OCI-LY7 (cell line): Measurements from ENCODE around the gene IGSF9. TPM values are rescaled to one million over a fixed set of nuclear protein-coding genes. Genes with fewer than 3 reads are reported as not detected.

Experiments
- BruUV-seq: library from RNA; stranded (reverse); fragments of 400-500 nt; replicated peaks from 2 replicates; lab custom pipeline; 2021; lab: Mats Ljungman, UMichigan
- CTCF ChIA-PET: fragments of 300-600 bp; sonication (Branson Sonifier 250); formaldehyde crosslinking; loops from one replicate; lab custom pipeline; 2022; ENCODE audit warnings: antibody characterized with exemption; ENCODE audit not compliant: unreplicated experiment; lab: Charles Lee
- POLR2A ChIA-PET: fragments of 300-600 bp; sonication (Branson Sonifier 250); formaldehyde crosslinking; loops from one replicate; lab custom pipeline; 2022; ENCODE audit warnings: antibody characterized with exemption; lab: Charles Lee
- DNase-seq: peaks from one replicate; pipeline ENCODE4 v3.0.0-alpha.2; 2015; ENCODE audit warnings: low spot score
- H2AFZ ChIP-seq: fragments of 200-600 bp; sonication (generic), shearing (Covaris generic); 2 replicates; pipeline ENCODE4 v1.6.1; 2014; ENCODE audit warnings: mild to moderate bottlenecking, antibody characterized with exemption, low read length, moderate library complexity
- H3K27ac ChIP-seq: fragments of 200-600 bp; sonication (generic); 2 replicates; pipeline ENCODE4 v1.5.1; 2014; ENCODE audit warnings: mixed run types, low read depth, mild to moderate bottlenecking, moderate library complexity, low read length, inconsistent platforms; ENCODE audit not compliant: poor library complexity, severe bottlenecking
- H3K36me3 ChIP-seq: fragments of 200-600 bp; sonication (generic); 2 replicates; pipeline ENCODE4 v1.6.1; 2014; ENCODE audit warnings: mild to moderate bottlenecking, antibody characterized with exemption, low read length, moderate library complexity, mixed read lengths; ENCODE audit not compliant: insufficient read depth
- H3K4me1 ChIP-seq: fragments of 200-600 bp; sonication (generic); 2 replicates; pipeline ENCODE4 v1.5.1; 2014; ENCODE audit warnings: mild to moderate bottlenecking, low read length; ENCODE audit not compliant: insufficient read depth, poor library complexity, severe bottlenecking
- H3K4me2 ChIP-seq: fragments of 200-600 bp; sonication (generic); 2 replicates; pipeline ENCODE4 v1.6.1; 2014; ENCODE audit warnings: mild to moderate bottlenecking, low read length
- H3K4me3 ChIP-seq: fragments of 200-600 bp; sonication (generic); 2 replicates; pipeline ENCODE4 v1.5.1; 2014; ENCODE audit warnings: mild to moderate bottlenecking, low read depth, low read length; ENCODE audit not compliant: poor library complexity, severe bottlenecking
- H3K79me2 ChIP-seq: fragments of 200-600 bp; sonication (generic); 2 replicates; pipeline ENCODE4 v1.6.1; 2016; ENCODE audit warnings: low read depth, mild to moderate bottlenecking, low read length, moderate library complexity, mixed read lengths; ENCODE audit not compliant: insufficient read depth
- H3K9me2 ChIP-seq: fragments of 200-600 bp; sonication (generic); 2 replicates; pipeline ENCODE4 v1.6.1; 2016; ENCODE audit warnings: mild to moderate bottlenecking, low read length, mixed read lengths; ENCODE audit not compliant: insufficient read depth
- H3K9me3 ChIP-seq: fragments of 200-600 bp; sonication (generic); 2 replicates; pipeline ENCODE4 v1.6.1; 2014; ENCODE audit warnings: mild to moderate bottlenecking, mixed run types, low read length, mixed read lengths
- H4K20me1 ChIP-seq: fragments of 200-600 bp; sonication (generic); 2 replicates; pipeline ENCODE4 v1.6.1; 2014; ENCODE audit warnings: mild to moderate bottlenecking, antibody characterized with exemption, low read length, moderate library complexity, mixed read lengths; ENCODE audit not compliant: insufficient read depth
- CTCF ChIP-seq: fragments of 200-600 bp; sonication (generic); conservative IDR thresholded peaks from 2 replicates; pipeline ENCODE4 v1.5.1; 2014; ENCODE audit warnings: mild to moderate bottlenecking, antibody characterized with exemption, low read length, moderate library complexity, mixed read lengths
- EZH2phosphoT487 ChIP-seq: fragments of 200-600 bp; sonication (generic); IDR thresholded peaks from 2 replicates; pipeline ENCODE4 v1.6.1; 2018; ENCODE audit warnings: low read depth, borderline replicate concordance, mild to moderate bottlenecking, mixed run types, antibody characterized with exemption, low read length, moderate library complexity, mixed read lengths
- intact Hi-C: fragments of 100-400 bp; cut with micrococcal nuclease; formaldehyde crosslinking; loops from one replicate; pipeline ENCODE4 v1.10.0; 2022; ENCODE audit not compliant: unreplicated experiment
- total RNA-seq, 2 experiments: library from RNA; depleted of rRNA in 1 of 2; stranded (reverse); fragments of >200 nt in 1 of 2; shearing (Covaris generic) in 1 of 2; gene quantifications; 2 replicates each; pipeline ENCODE4 v1.2.3, GENCODE V29; 2014 to 2022

Gene IGSF9
- total RNA-seq, 2 experiments from 2014 or later: not detected

GRCh38 chr1:159898527-159898926 is 46.9 kb downstream of the IGSF9 start:
- BruUV-seq: no TSS peak
- CTCF ChIA-PET: no interaction called here

GRCh38 chr1:159897962-159898361 is 47.5 kb downstream of the IGSF9 start:
- H4K20me1 ChIP-seq: no peaks in the 10 kb centered on the region
- TF ChIP-seq CTCF: no peak
- TF ChIP-seq EZH2phosphoT487: no peak
- no peaks in the 10 kb centered on the region for H3K4me1 ChIP-seq
- H3K9me2 ChIP-seq: no peaks in the 10 kb centered on the region
- no peak overlapping the region for H3K4me3 ChIP-seq
- CTCF ChIA-PET: no interaction called here
- no peaks in the 10 kb centered on the region for H3K79me2 ChIP-seq
- DNase-seq: no peak
- no TSS peak for BruUV-seq
- H3K4me2 ChIP-seq: no peak overlapping the region
- intact Hi-C loops: no loop called here
- H3K27ac ChIP-seq: no peak overlapping the region
- H3K36me3 ChIP-seq: no peaks in the 10 kb centered on the region
- no peaks in the 10 kb centered on the region for H3K9me3 ChIP-seq
- POLR2A ChIA-PET: no interaction called here
- H2AFZ ChIP-seq: no peak overlapping the region

More at GRCh38 chr1:159898527-159898926, 46.9 kb downstream of the IGSF9 start:
- Histone ChIP-seq H3K4me2 (no peak overlapping the region), H3K9me3 (no peaks in the 10 kb centered on the region), H3K9me2 (no peaks in the 10 kb centered on the region), H3K4me3 (no peak overlapping the region), H3K36me3 (no peaks in the 10 kb centered on the region), H2AFZ (no peak overlapping the region), H3K4me1 (no peaks in the 10 kb centered on the region), H3K79me2 (no peaks in the 10 kb centered on the region), H3K27ac (no peak overlapping the region), H4K20me1 (no peaks in the 10 kb centered on the region)
- POLR2A ChIA-PET: no interaction called here
- no peak for DNase-seq
- TF ChIP-seq EZH2phosphoT487 (no peak), CTCF (no peak)
- intact Hi-C loops: no loop called here

GRCh38 chr1:159896546-159896930 is 48.9 kb downstream of the IGSF9 start:
- Histone ChIP-seq H3K9me3 (no peaks in the 10 kb centered on the region), H3K4me3 (no peak overlapping the region), H4K20me1 (no peaks in the 10 kb centered on the region), H3K27ac (no peak overlapping the region), H3K4me2 (no peak overlapping the region), H3K79me2 (no peaks in the 10 kb centered on the region), H3K36me3 (no peaks in the 10 kb centered on the region), H3K9me2 (no peaks in the 10 kb centered on the region), H2AFZ (no peak overlapping the region), H3K4me1 (no peaks in the 10 kb centered on the region)
- no peak for DNase-seq
- CTCF ChIA-PET: no interaction called here
- POLR2A ChIA-PET: no interaction called here
- TF ChIP-seq CTCF (no peak), EZH2phosphoT487 (no peak)
- BruUV-seq: no TSS peak
- intact Hi-C loops: no loop called here
